ENCODE results near the gene NUDT4. TPM values are rescaled to one million over a fixed set of nuclear protein-coding genes. Genes with fewer than 3 reads are reported as not detected.

NUDT4 gene
- total and polyA plus RNA-seq, 8 donors: 46.6 to 126 (median 117) TPM

- H3K4me3 ChIP-seq: no peak overlapping the region
- H3K36me3 ChIP-seq: peaks cover 4 to 12% of the 10 kb centered on the region in 2 donors
- TF ChIP-seq CTCF (IDR thresholded peaks at IDR 0.05): no peak
- no peak overlapping the region for H3K27ac ChIP-seq
- DNase-seq (no peak), ATAC-seq (no peak)
- peaks cover 0 to 4% of the 10 kb centered on the region in 2 donors for H3K4me1 ChIP-seq
- no peaks in the 10 kb centered on the region for H3K27me3 ChIP-seq
- intact Hi-C loops (cut with DNase I): no loop called here
- H3K9me3 ChIP-seq: no peaks in the 10 kb centered on the region
Measured at GRCh38 chr12:93402333-93403311, 24.9 kb downstream of the NUDT4 start.

GRCh38 chr12:93403988-93404803, 26.5 kb downstream of the NUDT4 start:
- DNase-seq (peak in 2 of 4 donors; percentile 68 to 75), ATAC-seq (peak; percentile 53)
- peaks cover 0 to 4% of the 10 kb centered on the region in 2 donors for H3K4me1 ChIP-seq
- intact Hi-C loops (cut with DNase I): no loop called here
- no peak overlapping the region for H3K27ac ChIP-seq
- H3K36me3 ChIP-seq: peaks cover 4 to 11% of the 10 kb centered on the region in 2 donors
- no peak overlapping the region for H3K4me3 ChIP-seq
- H3K27me3 ChIP-seq: no peaks in the 10 kb centered on the region
- H3K9me3 ChIP-seq: no peaks in the 10 kb centered on the region
- no peak for TF ChIP-seq CTCF (IDR thresholded peaks at IDR 0.05)

GRCh38 chr12:93404961-93405849, 27.5 kb downstream of the NUDT4 start:
- H3K4me3 ChIP-seq: no peak overlapping the region
- H3K27ac ChIP-seq: no peak overlapping the region
- intact Hi-C loops (cut with DNase I): no loop called here

More at GRCh38 chr12:93404961-93405849, 27.5 kb downstream of the NUDT4 start:
- no peak for TF ChIP-seq CTCF (IDR thresholded peaks at IDR 0.05)
- Histone ChIP-seq H3K4me1 (peaks cover 0 to 4% of the 10 kb centered on the region in 2 donors), H3K36me3 (peaks cover 4 to 20% of the 10 kb centered on the region in 2 donors), H3K9me3 (no peaks in the 10 kb centered on the region), H3K27me3 (no peaks in the 10 kb centered on the region)
- no peak for ATAC-seq
- no peak for DNase-seq
